Stomach smooth muscle (tissue), 2 donors: ENCODE data around the gene CASTOR1.

Source experiments
- H3K27ac ChIP-seq: one replicate; pipeline ENCODE4 v1.7.0; 2013; ENCODE audit warnings: mild to moderate bottlenecking, low read length, inconsistent platforms
- H3K27me3 ChIP-seq, 2 donors: one replicate each; pipeline ENCODE4 v1.7.0; 2013; ENCODE audit warnings: low read length in 2 of 2; ENCODE audit not compliant: insufficient read depth in 2 of 2, control insufficient read depth in 1 of 2
- H3K36me3 ChIP-seq, 2 donors: one replicate each; pipeline ENCODE4 v1.7.0; 2013; ENCODE audit warnings: low read length in 2 of 2; ENCODE audit not compliant: control insufficient read depth in 2 of 2, insufficient read depth in 2 of 2
- H3K4me1 ChIP-seq: one replicate; pipeline ENCODE4 v1.7.0; 2013; ENCODE audit warnings: low read length; ENCODE audit not compliant: control insufficient read depth, insufficient read depth
- H3K4me3 ChIP-seq, 2 donors: one replicate each; pipeline ENCODE4 v1.7.0; 2013; ENCODE audit warnings: low read length in 2 of 2
- H3K9ac ChIP-seq, 2 donors: one replicate each; pipeline ENCODE4 v1.7.0; 2013; ENCODE audit warnings: low read length in 2 of 2, mild to moderate bottlenecking in 1 of 2
- H3K9me3 ChIP-seq, 2 donors: one replicate each; pipeline ENCODE4 v1.7.0; 2013; ENCODE audit warnings: low read length in 2 of 2; ENCODE audit not compliant: control insufficient read depth in 2 of 2
- donor health status: healthy.
- donor health status: Pancreatic carcinoma.

The CASTOR1 gene

DNA sequence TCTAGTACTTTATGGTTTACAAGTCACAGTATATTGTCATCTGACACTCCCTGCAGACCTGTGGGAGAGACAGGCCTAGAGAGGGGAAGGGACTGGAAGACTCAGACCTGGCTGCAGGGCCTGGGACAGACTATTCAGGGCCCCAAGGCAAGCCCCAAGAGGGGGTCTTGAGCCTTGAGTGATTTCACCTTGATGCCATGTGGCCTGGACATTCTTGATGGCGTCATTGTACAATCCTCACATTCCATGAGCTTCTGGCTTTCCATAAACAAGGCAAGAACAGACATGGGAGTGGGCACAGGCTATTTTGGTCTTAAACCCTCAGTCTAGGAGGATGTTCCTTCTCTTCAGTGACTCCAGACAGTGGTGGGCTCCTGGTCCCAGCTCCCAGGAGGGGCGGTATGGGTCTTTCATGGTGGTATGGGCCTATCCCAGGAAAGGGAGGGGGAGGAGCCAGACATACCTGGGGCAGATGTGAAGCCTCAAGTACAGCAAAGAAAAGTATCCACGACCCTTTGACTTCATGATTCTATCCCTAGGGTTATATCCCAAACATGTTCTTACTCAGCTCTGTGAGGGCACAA, 39.3 kb upstream of the CASTOR1 start:
- Histone ChIP-seq H3K27me3 (no peaks in the 10 kb centered on the region), H3K4me1 (peaks cover 33% of the 10 kb centered on the region), H3K27ac (no peak overlapping the region), H3K4me3 (no peak overlapping the region), H3K9me3 (no peaks in the 10 kb centered on the region), H3K36me3 (peaks cover 7 to 16% of the 10 kb centered on the region in 2 donors), H3K9ac (no peak overlapping the region)

DNA sequence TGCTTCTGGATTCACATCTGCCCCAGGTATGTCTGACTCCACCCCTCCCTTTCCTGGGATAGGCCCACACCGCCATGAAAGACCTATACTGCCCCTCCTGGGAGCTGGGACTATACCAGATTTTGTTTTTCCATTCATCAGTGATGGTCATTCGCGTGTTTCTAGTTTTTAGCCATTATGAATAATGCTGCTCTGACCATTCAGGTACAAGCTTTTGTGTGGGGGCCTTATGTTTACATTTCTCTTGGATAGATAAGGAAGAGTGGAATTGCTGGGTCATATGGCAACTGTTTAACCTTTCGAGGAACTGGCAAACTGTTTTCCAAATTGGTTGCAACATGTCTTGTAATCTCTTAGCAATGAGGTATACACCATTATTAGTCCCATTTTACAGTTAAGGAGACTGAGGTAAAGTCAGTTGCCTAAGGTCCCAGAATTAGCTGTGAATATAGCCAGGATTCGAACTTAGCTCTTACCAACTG, 38.6 kb upstream of the CASTOR1 start:
- no peak overlapping the region for H3K4me3 ChIP-seq
- peaks cover 33% of the 10 kb centered on the region for H3K4me1 ChIP-seq
- H3K9ac ChIP-seq: no peak overlapping the region
- no peaks in the 10 kb centered on the region for H3K9me3 ChIP-seq
- H3K27me3 ChIP-seq: no peaks in the 10 kb centered on the region
- no peak overlapping the region for H3K27ac ChIP-seq
- peaks cover 7 to 10% of the 10 kb centered on the region in 2 donors for H3K36me3 ChIP-seq

DNA sequence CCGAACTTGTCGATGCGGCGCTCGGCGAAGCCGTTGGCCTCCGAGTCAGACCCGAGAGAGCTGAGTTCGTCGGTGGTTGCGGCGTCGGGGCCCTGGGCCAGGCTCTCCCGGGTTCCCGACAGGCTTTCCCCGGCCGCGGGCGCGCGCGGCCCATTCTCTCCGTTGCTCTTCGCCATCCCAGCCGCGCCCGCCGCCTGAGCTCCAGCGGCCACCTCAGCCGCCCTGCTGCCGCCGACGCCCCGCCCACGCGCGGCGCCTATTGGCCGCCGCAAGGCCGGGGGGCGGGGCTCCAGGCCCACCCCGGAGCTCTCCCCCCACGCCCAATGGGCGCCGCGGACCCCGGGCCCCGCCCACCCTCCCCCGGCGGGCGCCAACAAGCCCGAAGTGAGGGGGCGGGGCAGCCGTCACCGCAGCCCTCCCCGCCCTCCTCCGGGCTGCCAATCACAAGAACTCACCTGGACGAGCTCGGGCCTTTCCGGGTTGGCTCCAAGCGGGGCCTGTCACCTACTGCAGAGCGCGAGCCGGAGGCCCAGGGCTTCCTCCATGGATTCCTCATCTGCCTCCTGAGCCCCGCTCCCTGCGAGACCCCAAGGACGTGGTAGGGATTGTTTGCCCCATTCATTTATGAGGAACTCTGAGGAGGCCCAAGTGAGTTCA, 37.5 kb upstream of the CASTOR1 start, which contains the start of gene TBC1D10A:
TBC1D10A (minus strand) TSS at position 236 of the 657 bp plus-strand sequence; CDS start at position 176, 60 bp downstream.
- H3K27ac ChIP-seq: peak within 1 kb of the TSS; percentile 53
- H3K9me3 ChIP-seq: no peaks in the 10 kb centered on the region
- peak within 1 kb of the TSS; percentile 83 to 91 for H3K4me3 ChIP-seq
- no peaks in the 10 kb centered on the region for H3K27me3 ChIP-seq
- peaks cover 0 to 4% of the 10 kb centered on the region in 2 donors for H3K36me3 ChIP-seq
- H3K9ac ChIP-seq: peak within 1 kb of the TSS; percentile 67 to 73
- peaks cover 33% of the 10 kb centered on the region for H3K4me1 ChIP-seq

DNA sequence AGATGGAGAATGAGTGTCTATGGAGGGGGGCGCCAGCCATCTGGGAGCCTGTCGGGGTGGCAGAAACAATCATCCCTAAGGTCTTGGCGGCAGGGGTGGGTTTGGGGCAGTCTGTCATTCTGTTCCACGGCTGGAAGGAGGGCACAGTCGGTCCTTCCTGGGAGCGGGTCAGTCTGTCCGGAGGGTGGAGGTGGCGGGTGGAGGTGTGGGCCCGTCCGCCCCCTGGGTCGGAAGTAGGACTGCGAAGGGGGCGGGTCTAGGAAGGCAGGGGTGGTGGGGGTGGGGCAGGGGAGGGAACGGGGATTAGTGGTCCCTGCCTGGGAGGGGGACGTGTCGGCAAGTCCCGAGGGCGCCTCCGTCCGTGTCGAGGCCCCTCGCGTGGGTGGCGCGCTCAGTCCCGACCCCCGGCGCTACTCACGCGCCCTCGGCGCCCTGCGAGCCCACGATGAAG, 37.0 kb upstream of the CASTOR1 start:
- Histone ChIP-seq H3K27me3 (no peaks in the 10 kb centered on the region), H3K36me3 (peaks cover 0 to 4% of the 10 kb centered on the region in 2 donors), H3K27ac (peak overlapping the region; percentile 53), H3K4me1 (peaks cover 37% of the 10 kb centered on the region), H3K9me3 (no peaks in the 10 kb centered on the region), H3K9ac (peak overlapping the region; percentile 67 to 73), H3K4me3 (peak overlapping the region; percentile 83 to 91)

DNA sequence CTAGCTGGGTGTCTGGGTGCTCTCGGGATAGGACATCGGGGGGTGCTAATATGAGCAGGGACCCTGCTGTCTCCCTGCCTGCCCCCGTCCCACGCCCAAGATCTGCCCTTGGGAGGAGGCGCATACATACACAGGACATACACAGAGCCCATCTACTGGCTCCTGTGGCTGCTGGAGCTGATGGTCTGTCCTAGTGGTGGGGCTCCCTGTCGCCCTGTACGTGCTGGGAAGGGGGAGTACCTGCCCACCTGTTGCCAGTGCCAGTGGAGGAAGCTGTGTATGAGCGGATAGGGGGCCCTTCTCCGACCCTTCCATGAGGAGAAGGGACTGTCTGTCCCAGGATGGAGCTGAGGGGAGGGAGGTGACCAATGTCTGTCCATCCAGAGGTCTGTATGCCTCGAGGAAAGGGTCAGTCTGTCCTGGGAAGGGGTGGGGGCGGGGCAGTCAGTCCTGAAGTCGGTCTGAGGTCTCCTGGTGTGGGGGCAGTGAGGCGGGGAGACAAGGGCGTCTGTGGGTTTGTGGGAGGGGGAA, 36.5 kb upstream of the CASTOR1 start:
- H3K9ac ChIP-seq: peak overlapping the region; percentile 55 to 62
- H3K27ac ChIP-seq: peak overlapping the region; percentile 11
- H3K27me3 ChIP-seq: no peaks in the 10 kb centered on the region
- H3K36me3 ChIP-seq: peaks cover under 1 to 5% of the 10 kb centered on the region in 2 donors
- peak overlapping the region; percentile 83 to 91 for H3K4me3 ChIP-seq
- H3K9me3 ChIP-seq: no peaks in the 10 kb centered on the region
- peaks cover 40% of the 10 kb centered on the region for H3K4me1 ChIP-seq

DNA sequence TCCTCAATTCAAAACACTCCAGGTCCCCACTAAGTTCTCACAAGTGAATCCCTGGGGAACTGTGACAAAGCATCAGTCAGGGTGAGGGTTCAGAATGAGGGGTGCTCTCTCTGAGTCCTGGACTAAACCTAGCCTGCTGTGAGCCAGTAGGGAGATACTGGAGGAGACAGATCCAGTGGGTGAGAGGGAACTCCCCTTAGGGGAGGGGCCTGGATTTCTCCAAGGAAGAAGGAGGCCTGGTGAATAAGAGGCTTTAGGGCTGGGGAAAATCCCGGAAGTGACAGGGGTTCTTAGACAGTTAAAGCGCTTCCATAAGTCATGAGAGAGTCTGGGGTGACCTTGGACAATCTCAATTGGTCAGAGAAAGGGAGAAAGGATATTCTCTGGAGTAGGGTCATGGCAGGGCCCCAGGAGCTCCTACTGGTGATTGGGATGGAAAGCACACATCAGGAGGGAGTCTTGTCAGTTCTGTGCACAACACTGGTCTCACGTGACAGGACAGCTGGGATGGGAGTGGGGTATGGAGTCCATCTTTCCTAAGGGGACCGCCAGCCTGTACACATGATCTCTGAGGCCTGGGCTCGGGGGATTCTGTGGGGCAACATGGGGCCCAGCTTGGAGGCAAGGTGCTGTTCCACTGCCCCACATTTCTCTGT, 35.9 kb upstream of the CASTOR1 start:
- H3K9ac ChIP-seq: peak overlapping the region; percentile 55 to 62
- H3K9me3 ChIP-seq: no peaks in the 10 kb centered on the region
- peak overlapping the region; percentile 83 to 91 for H3K4me3 ChIP-seq
- peak overlapping the region; percentile 11 for H3K27ac ChIP-seq
- H3K4me1 ChIP-seq: peaks cover 42% of the 10 kb centered on the region
- no peaks in the 10 kb centered on the region for H3K27me3 ChIP-seq
- H3K36me3 ChIP-seq: peaks cover 5 to 7% of the 10 kb centered on the region in 2 donors

DNA sequence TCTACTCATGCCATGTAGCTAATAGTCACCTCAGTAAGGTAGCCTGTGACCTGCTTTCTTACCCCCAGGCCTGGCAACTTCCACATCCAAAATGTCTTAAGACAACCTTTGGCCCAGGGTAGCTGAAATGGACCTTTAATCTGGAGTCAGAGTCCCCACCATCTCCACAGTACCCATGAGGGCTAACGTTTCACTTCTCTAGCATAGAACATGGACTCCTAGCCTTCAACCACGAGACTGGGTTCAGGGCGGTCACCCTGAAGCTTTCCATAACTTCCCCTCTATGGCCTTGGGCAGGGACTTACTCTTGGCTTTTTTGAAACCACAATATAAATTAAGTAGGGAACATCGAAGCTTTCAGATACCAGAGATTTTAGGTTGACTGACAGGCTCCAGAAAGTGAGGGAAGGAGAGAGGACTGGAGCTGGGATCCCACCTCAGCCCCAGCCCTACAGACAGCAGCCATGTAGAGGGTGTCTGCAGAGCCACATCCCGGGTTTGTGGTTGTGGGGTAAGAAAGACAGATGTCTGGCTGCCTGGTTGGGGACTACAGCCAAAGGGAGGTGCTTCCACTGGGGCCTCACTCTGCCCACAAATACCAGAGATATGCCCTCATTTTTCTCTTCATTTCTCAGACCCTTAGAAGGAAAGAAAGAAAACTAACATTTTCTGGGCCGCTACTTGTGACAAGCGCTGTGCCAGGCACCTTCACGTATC, 34.9 kb upstream of the CASTOR1 start:
- H3K36me3 ChIP-seq: peaks cover 5 to 7% of the 10 kb centered on the region in 2 donors
- peaks cover 47% of the 10 kb centered on the region for H3K4me1 ChIP-seq
- peak overlapping the region in 1 of 2 donors; percentile 91 for H3K4me3 ChIP-seq
- H3K9ac ChIP-seq: peak overlapping the region; percentile 1 to 29
- H3K27me3 ChIP-seq: no peaks in the 10 kb centered on the region
- H3K27ac ChIP-seq: no peak overlapping the region
- H3K9me3 ChIP-seq: no peaks in the 10 kb centered on the region

DNA sequence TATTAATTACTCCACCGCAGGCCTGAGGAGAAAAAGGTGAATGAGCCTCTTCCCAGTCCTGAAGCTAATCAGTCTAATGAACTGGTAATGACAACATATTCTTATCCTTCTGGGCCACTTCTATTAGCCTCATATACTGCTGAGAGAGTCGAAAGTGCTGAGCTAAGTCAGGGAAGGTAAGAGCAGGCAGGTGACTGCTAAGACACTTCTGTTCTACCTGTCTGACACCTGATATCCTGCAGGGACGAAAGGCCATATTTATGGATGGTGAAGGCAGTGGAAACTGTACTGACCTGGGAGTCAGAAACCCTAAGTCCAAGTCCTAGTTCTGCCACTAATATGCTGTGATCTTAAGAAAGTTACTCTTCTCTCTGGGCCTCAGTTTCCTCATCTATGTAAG, 33.9 kb upstream of the CASTOR1 start:
- Histone ChIP-seq H3K27me3 (no peaks in the 10 kb centered on the region), H3K27ac (no peak overlapping the region), H3K36me3 (peaks cover 5 to 10% of the 10 kb centered on the region in 2 donors), H3K4me1 (peaks cover 48% of the 10 kb centered on the region), H3K4me3 (no peak overlapping the region), H3K9me3 (no peaks in the 10 kb centered on the region), H3K9ac (no peak overlapping the region)

DNA sequence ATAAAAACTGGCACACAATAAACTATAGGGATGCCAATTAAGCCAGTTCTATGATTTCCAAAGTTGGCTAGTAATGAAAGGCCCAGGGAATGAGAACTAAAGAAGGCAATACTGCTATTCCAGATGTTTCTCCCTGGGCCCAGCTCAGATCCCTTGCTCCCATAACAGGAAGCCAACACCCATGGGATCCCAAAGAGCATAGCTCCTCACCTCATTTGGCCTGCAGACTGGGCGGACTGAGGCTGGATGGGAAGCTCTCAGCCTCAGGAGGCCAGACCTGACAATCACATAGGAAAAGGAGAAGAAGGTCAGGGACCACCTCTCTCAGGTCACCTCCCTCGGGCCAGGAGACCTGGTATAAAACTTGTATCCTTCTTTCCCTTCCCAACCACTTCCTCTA, 32.2 kb upstream of the CASTOR1 start:
- Histone ChIP-seq H3K27me3 (no peaks in the 10 kb centered on the region), H3K27ac (no peak overlapping the region), H3K9me3 (no peaks in the 10 kb centered on the region), H3K9ac (no peak overlapping the region), H3K4me1 (peaks cover 50% of the 10 kb centered on the region), H3K36me3 (peaks cover 5 to 13% of the 10 kb centered on the region in 2 donors), H3K4me3 (no peak overlapping the region)

DNA sequence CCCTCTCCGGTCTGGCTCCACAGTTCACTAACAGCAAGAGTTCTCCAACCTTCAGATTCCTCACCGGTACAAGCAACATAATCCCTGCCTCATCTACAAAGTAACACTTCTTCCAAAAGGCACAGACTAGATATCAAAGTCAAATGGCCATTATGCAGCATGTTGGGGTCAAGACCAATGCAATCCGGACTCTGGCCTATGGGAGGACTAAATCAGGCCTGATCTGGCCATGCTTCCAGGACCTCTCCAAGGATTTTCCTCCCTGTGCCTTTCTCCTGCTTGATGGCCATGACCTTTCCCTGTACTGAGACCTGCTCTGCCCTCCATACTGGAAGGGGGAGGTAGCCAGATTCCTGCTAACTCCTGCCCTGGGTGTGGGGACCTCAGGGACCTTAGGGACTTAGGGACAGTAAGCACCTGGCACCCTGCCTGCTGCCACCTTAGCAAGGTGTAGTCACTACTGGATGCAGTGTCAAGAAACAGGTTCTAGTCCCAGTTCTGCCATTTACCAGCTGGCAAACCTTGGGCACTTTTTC, 30.8 kb upstream of the CASTOR1 start:
- Histone ChIP-seq H3K4me1 (peaks cover 46% of the 10 kb centered on the region), H3K4me3 (no peak overlapping the region), H3K9ac (no peak overlapping the region), H3K9me3 (no peaks in the 10 kb centered on the region), H3K27me3 (no peaks in the 10 kb centered on the region), H3K27ac (no peak overlapping the region), H3K36me3 (peaks cover 5 to 13% of the 10 kb centered on the region in 2 donors)
